Endothelial cell of umbilical vein (primary cell): ENCODE data around the gene RPL35. TPM values are rescaled to one million over a fixed set of nuclear protein-coding genes. Genes with fewer than 3 reads are reported as not detected.
A peak's percentile ranks its signal among the peaks of the same experiment; 100 is the strongest.

Experiments
- BruUV-seq: library from RNA; stranded (reverse); fragments of 400-500 nt; replicated peaks from 2 replicates; lab custom pipeline; 2021; lab: Mats Ljungman, UMichigan
- CTCF ChIA-PET: fragments of 300-600, 350-600 bp; sonication (Branson Sonifier 250); formaldehyde crosslinking; loops from one replicate; lab custom pipeline; 2021; ENCODE audit warnings: antibody characterized with exemption, inconsistent platforms; lab: Charles Lee
- POLR2A ChIA-PET: fragments of 300-600, 350-600 bp; sonication (Branson Sonifier 250); formaldehyde crosslinking; loops from one replicate; lab custom pipeline; 2021; ENCODE audit warnings: antibody characterized with exemption, inconsistent platforms; lab: Charles Lee
- DNase-seq: peaks from one replicate; pipeline ENCODE4 v3.0.0-alpha.2; 2011; ENCODE audit warnings: low read depth, low spot score
- FAIRE-seq: peaks from 2 replicates; lab custom pipeline; 2011; peaks lifted over from hg19 to GRCh38; lab: Jason Lieb, UNC
- H2AFZ ChIP-seq: 2 replicates; pipeline ENCODE4 v1.6.0; 2012; ENCODE audit warnings: low read depth, low read length, control low read depth, inconsistent platforms
- H3K27ac ChIP-seq: 2 replicates; pipeline ENCODE4 v1.5.1; 2011; ENCODE audit warnings: low read depth, mild to moderate bottlenecking, control low read depth, low read length, moderate library complexity; ENCODE audit not compliant: insufficient read depth
- H3K27me3 ChIP-seq, 2 experiments: 2 replicates each; pipeline versions ENCODE4 v1.6.0 to v1.6.1; 2011; ENCODE audit warnings: low read length in 2 of 2, mixed read lengths in 1 of 2; ENCODE audit not compliant: control insufficient read depth in 2 of 2, insufficient read depth in 2 of 2
- H3K36me3 ChIP-seq, 2 experiments: 2 replicates in 1 of 2; 3 replicates in 1 of 2; pipeline ENCODE4 v1.5.1; 2011; ENCODE audit warnings: low read length in 2 of 2, mild to moderate bottlenecking in 1 of 2, moderate library complexity in 1 of 2; ENCODE audit not compliant: control insufficient read depth in 2 of 2, insufficient read depth in 2 of 2; ENCODE audit errors: extremely low read depth in 1 of 2
- H3K4me1 ChIP-seq: 3 replicates; pipeline ENCODE4 v1.5.1; 2011; ENCODE audit warnings: mild to moderate bottlenecking, low read length; ENCODE audit not compliant: control insufficient read depth, insufficient read depth; ENCODE audit errors: extremely low read depth
- H3K4me2 ChIP-seq: 2 replicates; pipeline ENCODE4 v1.6.1; 2011; ENCODE audit warnings: low read length, control low read depth, mixed read lengths; ENCODE audit not compliant: insufficient read depth
- H3K4me3 ChIP-seq, 3 experiments: fragments of 200-600 bp in 1 of 3; sonication (generic), shearing (Covaris generic) in 1 of 3; replicated peaks in 1 of 3; 2 replicates each; pipeline ENCODE4 v1.5.1; 2011 to 2016; ENCODE audit warnings: control low read depth in 3 of 3, low read length in 3 of 3, mild to moderate bottlenecking in 2 of 3, inconsistent platforms in 1 of 3, low read depth in 1 of 3, moderate library complexity in 1 of 3; ENCODE audit not compliant: insufficient read depth in 1 of 3
- H3K79me2 ChIP-seq: 2 replicates; pipeline ENCODE4 v1.6.0; 2012; ENCODE audit warnings: low read length, inconsistent platforms; ENCODE audit not compliant: control insufficient read depth, insufficient read depth
- H3K9ac ChIP-seq: replicated peaks from 2 replicates; pipeline ENCODE3; 2011; ENCODE audit warnings: low read length, control low read depth; ENCODE audit not compliant: insufficient read depth; ENCODE audit errors: extremely low read depth
- H3K9me1 ChIP-seq: replicated peaks from 3 replicates; pipeline ENCODE4 v1.6.0; 2011; ENCODE audit warnings: mild to moderate bottlenecking, low read length; ENCODE audit not compliant: control insufficient read depth, insufficient read depth; ENCODE audit errors: extremely low read depth
- H3K9me3 ChIP-seq: replicated peaks from 2 replicates; pipeline ENCODE4 v1.5.1; 2012; ENCODE audit warnings: low read length, inconsistent platforms; ENCODE audit not compliant: control insufficient read depth, insufficient read depth
- H4K20me1 ChIP-seq: replicated peaks from 2 replicates; pipeline ENCODE3; 2011; ENCODE audit warnings: mild to moderate bottlenecking, low read length; ENCODE audit not compliant: control insufficient read depth, insufficient read depth; ENCODE audit errors: extremely low read depth
- EZH2 ChIP-seq: IDR thresholded peaks from 2 replicates; pipeline ENCODE4 v1.6.1; 2012; ENCODE audit warnings: borderline replicate concordance, low read depth, mild to moderate bottlenecking, moderate library complexity, low read length, inconsistent platforms; ENCODE audit not compliant: severe bottlenecking
- FOS ChIP-seq: IDR thresholded peaks from 2 replicates; pipeline ENCODE4 v1.6.1; 2011; ENCODE audit warnings: mild to moderate bottlenecking, low read length, moderate library complexity, borderline replicate concordance; ENCODE audit not compliant: insufficient read depth
- GATA2 ChIP-seq: IDR thresholded peaks from 2 replicates; pipeline ENCODE4 v1.7.0; 2011; ENCODE audit warnings: low read depth, mild to moderate bottlenecking, moderate library complexity, mixed read lengths, low read length; ENCODE audit not compliant: insufficient read length, insufficient read depth
- JUN ChIP-seq: IDR thresholded peaks from 2 replicates; pipeline ENCODE4 v1.6.1; 2011; ENCODE audit warnings: borderline replicate concordance, low read depth; ENCODE audit not compliant: insufficient read length, insufficient read depth
- MYC ChIP-seq: IDR thresholded peaks from one replicate; pipeline ENCODE4 v1.6.1; 2011; ENCODE audit warnings: mild to moderate bottlenecking, low read depth, low read length
- POLR2A ChIP-seq: IDR thresholded peaks from 2 replicates; pipeline ENCODE4 v1.6.1; 2012; ENCODE audit warnings: low read depth, mild to moderate bottlenecking, control low read depth, low read length
- POLR2AphosphoS5 ChIP-seq: IDR thresholded peaks from 2 replicates; pipeline ENCODE4 v1.6.1; 2012; ENCODE audit warnings: low read depth, mild to moderate bottlenecking, control low read depth, low read length, moderate library complexity; ENCODE audit not compliant: insufficient read depth
- dilution Hi-C: fragments of 300-500 bp; cut with MboI; formaldehyde crosslinking; loops from one replicate; pipeline ENCODE4 v1.15.0; 2019; ENCODE audit warnings: low sequenced_read_pairs; ENCODE audit not compliant: extremely low pct_ligation_motif_present
- intact Hi-C: fragments of 100-400 bp; cut with micrococcal nuclease; formaldehyde crosslinking; loops from one replicate; pipeline ENCODE4 v1.10.0; 2022
- polyA plus RNA-seq, 4 experiments: library from polyadenylated mRNA; depleted of rRNA in 3 of 4; stranded (reverse) in 3 of 4; unstranded in 1 of 4; fragments of >200 nt; gene quantifications; 2 replicates each; pipeline versions ENCODE4 v1.2.1 to v1.2.3, GENCODE V29; 2011 to 2012; ENCODE audit warnings: missing spikeins in 1 of 4
- total RNA-seq: library from RNA; stranded (reverse); gene quantifications from 2 replicates; pipeline ENCODE4 v1.2.3, GENCODE V29; 2021
- TF ChIP-seq, protein P1 (sequence below), 2 donors: IDR thresholded peaks; 1 replicate in 1 of 2; 2 replicates in 1 of 2; pipeline ENCODE4 v1.5.1; 2011; ENCODE audit warnings: low read length in 2 of 2, mild to moderate bottlenecking in 2 of 2, moderate library complexity in 2 of 2, control low read depth in 1 of 2, inconsistent platforms in 1 of 2, low read depth in 1 of 2; ENCODE audit not compliant: insufficient read depth in 1 of 2; ENCODE audit errors: extremely low read depth in 1 of 2
- TF ChIP-seq, protein P2 (sequence below): IDR thresholded peaks from 2 replicates; pipeline ENCODE4 v1.6.1; 2011; ENCODE audit not compliant: insufficient read depth, insufficient read length

Gene RPL35
- total and polyA plus RNA-seq, 2 donors (not counting 3 experiments of a cell fraction or from before 2014, with no cell fraction given), result 1,230 to 2,206 TPM

DNA sequence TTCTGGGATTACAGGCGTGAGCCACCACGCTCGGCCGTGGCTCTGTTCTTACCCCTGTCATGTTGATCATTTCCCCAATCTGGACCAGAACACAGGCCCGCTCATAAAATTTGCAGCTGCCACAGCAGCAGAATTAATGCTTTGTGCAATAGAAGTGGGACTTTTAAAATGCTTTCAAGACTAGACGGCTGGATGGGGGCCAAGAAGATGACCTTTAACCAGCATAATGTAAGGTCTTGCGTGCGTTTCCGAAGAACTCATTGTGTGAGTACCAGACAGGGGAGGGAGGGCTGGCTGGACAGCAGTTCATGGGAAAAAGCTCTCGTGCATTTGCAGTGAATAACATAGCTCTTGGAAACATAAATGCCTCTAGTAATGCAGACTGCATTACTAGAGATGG is 12.0 kb downstream of the RPL35 start:
- H3K9me3 ChIP-seq, result no peaks in the 10 kb centered on the region
- ChIA-PET POLR2A (no interaction called here), CTCF (interaction anchor here (1.5 to 15.1 kb wide), 4 partner anchors 10 to 75 kb away, joined by 4 to 967 read pairs (median 74); partner anchors contain the start of genes NR6A1 and OLFML2A)
- H3K27me3 ChIP-seq, result peaks cover 0 to 2% of the 10 kb centered on the region in 2 experiments
- no peak overlapping the region for H3K4me2 ChIP-seq
- no peak overlapping the region for H2AFZ ChIP-seq
- intact Hi-C loops (no loop called here), dilution Hi-C loops (no loop called here)
- TF ChIP-seq, protein P1, sequence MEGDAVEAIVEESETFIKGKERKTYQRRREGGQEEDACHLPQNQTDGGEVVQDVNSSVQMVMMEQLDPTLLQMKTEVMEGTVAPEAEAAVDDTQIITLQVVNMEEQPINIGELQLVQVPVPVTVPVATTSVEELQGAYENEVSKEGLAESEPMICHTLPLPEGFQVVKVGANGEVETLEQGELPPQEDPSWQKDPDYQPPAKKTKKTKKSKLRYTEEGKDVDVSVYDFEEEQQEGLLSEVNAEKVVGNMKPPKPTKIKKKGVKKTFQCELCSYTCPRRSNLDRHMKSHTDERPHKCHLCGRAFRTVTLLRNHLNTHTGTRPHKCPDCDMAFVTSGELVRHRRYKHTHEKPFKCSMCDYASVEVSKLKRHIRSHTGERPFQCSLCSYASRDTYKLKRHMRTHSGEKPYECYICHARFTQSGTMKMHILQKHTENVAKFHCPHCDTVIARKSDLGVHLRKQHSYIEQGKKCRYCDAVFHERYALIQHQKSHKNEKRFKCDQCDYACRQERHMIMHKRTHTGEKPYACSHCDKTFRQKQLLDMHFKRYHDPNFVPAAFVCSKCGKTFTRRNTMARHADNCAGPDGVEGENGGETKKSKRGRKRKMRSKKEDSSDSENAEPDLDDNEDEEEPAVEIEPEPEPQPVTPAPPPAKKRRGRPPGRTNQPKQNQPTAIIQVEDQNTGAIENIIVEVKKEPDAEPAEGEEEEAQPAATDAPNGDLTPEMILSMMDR (IDR thresholded peaks at IDR 0.05; ENCODE audit: extremely low read depth in 1 of 2, insufficient read depth in 1 of 2, low read depth in 1 of 2, low read length in 2 of 2), result no peak
- TF ChIP-seq GATA2 (no peak), JUN (no peak), EZH2 (no peak), POLR2AphosphoS5 (no peak), FOS (no peak), POLR2A (no peak), MYC (no peak)
- TF ChIP-seq, protein P2, sequence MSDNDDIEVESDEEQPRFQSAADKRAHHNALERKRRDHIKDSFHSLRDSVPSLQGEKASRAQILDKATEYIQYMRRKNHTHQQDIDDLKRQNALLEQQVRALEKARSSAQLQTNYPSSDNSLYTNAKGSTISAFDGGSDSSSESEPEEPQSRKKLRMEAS, result no peak
- no peaks in the 10 kb centered on the region for H3K36me3 ChIP-seq
- DNase-seq (peak; percentile 93), FAIRE-seq (peak; percentile 70)
- peaks cover 3% of the 10 kb centered on the region for H3K4me1 ChIP-seq
- no peak overlapping the region for H3K9ac ChIP-seq
- H3K79me2 ChIP-seq, result no peaks in the 10 kb centered on the region
- no TSS peak for BruUV-seq
- H3K27ac ChIP-seq, result no peak overlapping the region
- no peak overlapping the region for H3K4me3 ChIP-seq
- H3K9me1 ChIP-seq, result no peaks in the 10 kb centered on the region
- no peaks in the 10 kb centered on the region for H4K20me1 ChIP-seq
